GM13977 (cell line): Measurements from ENCODE around the gene STARD9.

Source experiments
- DNase-seq: peaks from one replicate; pipeline ENCODE4 v3.0.0; 2012; ENCODE audit warnings: low spot score
- in situ Hi-C: fragments of 300-500 bp; cut with MboI; formaldehyde crosslinking; loops from one replicate; pipeline ENCODE4 v1.12.0; 2022; ENCODE audit warnings: low sequenced_read_pairs, low pct_unique_long_range_greater_than_20kb, mixed read lengths, inconsistent platforms; ENCODE audit not compliant: unreplicated experiment
- TF ChIP-seq, protein P1 (sequence below): IDR thresholded peaks from 2 replicates; pipeline ENCODE4 v1.5.1; 2012; ENCODE audit warnings: mild to moderate bottlenecking, control low read depth; ENCODE audit not compliant: insufficient read depth; ENCODE audit errors: extremely low read depth, missing control alignments

The STARD9 gene

GRCh38 chr15:42575188-42576039 lies at the start of gene STARD9:
Gene STARD9 (plus strand): TSS chr15:42575606. CDS start chr15:42575716, 110 bp downstream.
- peak; percentile 98 for DNase-seq
- in situ Hi-C loops: no loop called here
- TF ChIP-seq, protein P1, sequence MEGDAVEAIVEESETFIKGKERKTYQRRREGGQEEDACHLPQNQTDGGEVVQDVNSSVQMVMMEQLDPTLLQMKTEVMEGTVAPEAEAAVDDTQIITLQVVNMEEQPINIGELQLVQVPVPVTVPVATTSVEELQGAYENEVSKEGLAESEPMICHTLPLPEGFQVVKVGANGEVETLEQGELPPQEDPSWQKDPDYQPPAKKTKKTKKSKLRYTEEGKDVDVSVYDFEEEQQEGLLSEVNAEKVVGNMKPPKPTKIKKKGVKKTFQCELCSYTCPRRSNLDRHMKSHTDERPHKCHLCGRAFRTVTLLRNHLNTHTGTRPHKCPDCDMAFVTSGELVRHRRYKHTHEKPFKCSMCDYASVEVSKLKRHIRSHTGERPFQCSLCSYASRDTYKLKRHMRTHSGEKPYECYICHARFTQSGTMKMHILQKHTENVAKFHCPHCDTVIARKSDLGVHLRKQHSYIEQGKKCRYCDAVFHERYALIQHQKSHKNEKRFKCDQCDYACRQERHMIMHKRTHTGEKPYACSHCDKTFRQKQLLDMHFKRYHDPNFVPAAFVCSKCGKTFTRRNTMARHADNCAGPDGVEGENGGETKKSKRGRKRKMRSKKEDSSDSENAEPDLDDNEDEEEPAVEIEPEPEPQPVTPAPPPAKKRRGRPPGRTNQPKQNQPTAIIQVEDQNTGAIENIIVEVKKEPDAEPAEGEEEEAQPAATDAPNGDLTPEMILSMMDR: no peak

GRCh38 chr15:42528970-42529369 lies 46.4 kb upstream of the STARD9 start:
- in situ Hi-C loops: no loop called here
- no peak for DNase-seq
- TF ChIP-seq, protein P1: no peak

- no peak for DNase-seq
- in situ Hi-C loops: no loop called here
- TF ChIP-seq, protein P1: no peak
Observed at GRCh38 chr15:42533246-42533645, 42.2 kb upstream of the STARD9 start.

DNA sequence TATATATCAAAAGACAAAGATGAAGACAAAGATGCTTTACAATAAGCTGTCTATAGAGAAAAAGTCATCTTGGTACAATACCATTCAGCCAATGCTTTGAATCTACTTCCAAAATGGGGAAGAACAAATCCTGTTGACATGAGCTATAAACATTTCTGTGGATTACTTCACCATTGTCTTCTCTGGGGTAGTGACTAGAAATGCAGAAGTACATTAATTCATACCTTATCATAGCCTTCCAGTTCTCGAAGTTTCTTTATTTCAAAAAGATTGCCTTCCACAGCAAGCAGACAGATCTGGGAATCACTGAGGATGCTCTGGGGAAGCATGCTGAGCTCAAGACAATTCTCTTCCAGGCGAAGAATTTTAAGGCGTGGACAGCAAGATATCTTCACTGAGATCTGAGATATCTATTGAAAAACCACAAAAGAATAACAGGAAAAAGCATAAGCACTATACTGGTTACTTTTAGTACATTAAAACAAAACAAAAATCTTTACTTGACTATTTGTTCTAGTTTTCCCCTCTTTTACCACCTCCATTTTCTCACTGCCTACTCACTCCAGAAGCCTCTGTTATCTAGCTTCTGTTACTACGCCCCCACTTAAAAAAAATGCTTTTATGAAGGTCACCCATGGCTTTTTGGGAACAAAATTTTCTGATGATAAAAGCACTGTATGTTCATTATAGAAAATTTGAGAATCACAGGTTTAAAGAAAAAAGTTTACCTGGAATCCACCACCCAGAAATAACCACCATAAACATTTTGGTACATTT lies 30.4 kb upstream of the STARD9 start:
- in situ Hi-C loops: no loop called here
- no peak for DNase-seq

GRCh38 chr15:42547918-42548248 lies 27.5 kb upstream of the STARD9 start:
- no peak for DNase-seq
- in situ Hi-C loops: no loop called here
- TF ChIP-seq, protein P1: no peak

More for the DNA sequence above, 30.4 kb upstream of the STARD9 start:
- TF ChIP-seq, protein P1: no peak

GRCh38 chr15:42548249-42549031 lies 27.0 kb upstream of the STARD9 start, which contains the start of the genes HAUS2 and LRRC57:
Gene HAUS2 (plus strand): TSS chr15:42548838. CDS start chr15:42548873, 35 bp downstream.
Gene LRRC57 (minus strand): TSS chr15:42548793. CDS start chr15:42548434, 359 bp downstream.
- DNase-seq: peak; percentile 92
- TF ChIP-seq, protein P1: no peak
- in situ Hi-C loops: no loop called here
